NOMO-1 treated with dmso at 0.1 percent for 144 hours (cell line): Measurements from ENCODE around the gene C1orf159.
"Not testable (repeated sequence)": the region's sequence is repeated elsewhere in the genome, so short reads cannot be mapped to it uniquely, and the experiment has no call there.

Experiments used
- DNase-seq: peaks from one replicate; lab custom pipeline; 2025; ENCODE audit not compliant: unreplicated experiment; lab: John Stamatoyannopoulos, UW

The C1orf159 gene

DNA sequence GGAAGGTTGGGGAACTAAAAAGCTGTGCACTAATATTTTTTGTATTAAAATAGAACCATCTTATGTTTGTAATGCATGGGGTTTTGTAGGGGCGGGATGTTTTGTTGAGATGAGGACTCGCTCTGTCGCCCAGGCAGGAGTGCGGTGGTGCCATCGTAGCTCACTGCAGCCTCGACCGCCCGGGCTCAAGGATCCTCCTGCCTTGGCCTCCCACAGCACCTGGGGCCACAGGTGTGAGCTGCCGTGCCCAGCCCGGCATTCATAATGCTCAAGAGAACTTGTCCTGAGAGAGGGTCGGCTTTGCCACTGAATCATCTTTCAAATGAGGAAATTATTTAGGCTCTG is 3.0 kb upstream of the C1orf159 start:
- DNase-seq = no peak

DNA sequence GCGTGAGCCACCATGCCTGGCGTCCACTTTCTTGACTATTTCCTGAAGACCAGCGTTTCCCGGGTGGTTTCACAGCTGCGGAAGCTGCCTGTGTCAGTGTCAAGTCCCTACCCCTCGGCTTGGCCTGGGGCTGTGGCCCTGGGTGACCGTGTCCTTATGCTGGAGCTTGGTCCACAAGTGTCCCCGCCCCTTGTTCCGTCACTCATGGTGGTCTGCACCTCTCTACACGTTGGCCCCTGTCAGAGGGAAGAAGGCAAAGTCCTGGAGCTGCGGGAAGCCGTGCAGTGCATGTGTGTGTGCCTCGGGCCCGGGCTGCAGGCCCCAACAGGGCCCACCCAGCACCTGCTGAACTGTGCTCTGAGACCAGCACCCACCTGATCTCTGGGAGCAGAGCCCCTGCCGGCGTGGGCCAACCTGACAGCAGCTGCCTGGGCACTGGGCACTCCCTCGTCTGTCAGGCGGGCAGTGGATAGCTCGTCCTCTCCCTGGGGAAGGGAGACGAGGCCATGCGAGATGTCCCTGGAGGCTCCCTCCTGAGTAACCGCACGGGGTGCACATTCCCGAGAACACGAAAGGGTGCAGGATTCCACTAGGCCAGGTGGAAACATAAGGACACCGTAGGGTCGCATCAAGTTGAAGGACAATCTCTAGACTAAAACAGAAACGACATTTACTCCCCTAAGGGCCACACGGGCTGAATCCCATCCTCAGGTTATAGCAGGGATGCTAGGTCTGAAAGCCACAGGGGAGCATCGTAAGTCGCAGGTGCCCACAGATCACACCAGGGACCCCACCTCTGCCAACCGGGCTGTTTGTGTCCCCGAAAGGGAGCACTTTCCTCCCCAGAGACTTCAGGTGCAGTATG is 2.4 kb upstream of the C1orf159 start:
- DNase-seq = no peak

DNA sequence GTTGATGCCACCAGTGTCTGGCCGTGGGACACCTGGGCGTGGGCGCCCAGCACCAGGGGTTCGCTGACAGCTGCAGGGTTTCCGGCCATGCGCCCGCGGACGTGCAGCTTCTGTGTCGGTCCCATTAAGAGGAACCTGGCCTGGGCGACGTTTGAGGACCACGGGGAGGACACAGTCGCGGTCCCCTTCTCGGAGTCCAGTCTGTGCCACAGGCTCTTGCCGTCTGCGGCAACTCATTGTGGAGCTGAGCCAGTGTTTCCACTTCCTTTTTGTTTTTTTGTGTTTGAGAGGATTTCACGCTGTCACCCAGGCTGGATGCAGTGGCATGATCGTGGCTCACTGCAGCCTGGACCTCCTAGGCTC is 1.6 kb upstream of the C1orf159 start:
- DNase-seq = no peak

DNA sequence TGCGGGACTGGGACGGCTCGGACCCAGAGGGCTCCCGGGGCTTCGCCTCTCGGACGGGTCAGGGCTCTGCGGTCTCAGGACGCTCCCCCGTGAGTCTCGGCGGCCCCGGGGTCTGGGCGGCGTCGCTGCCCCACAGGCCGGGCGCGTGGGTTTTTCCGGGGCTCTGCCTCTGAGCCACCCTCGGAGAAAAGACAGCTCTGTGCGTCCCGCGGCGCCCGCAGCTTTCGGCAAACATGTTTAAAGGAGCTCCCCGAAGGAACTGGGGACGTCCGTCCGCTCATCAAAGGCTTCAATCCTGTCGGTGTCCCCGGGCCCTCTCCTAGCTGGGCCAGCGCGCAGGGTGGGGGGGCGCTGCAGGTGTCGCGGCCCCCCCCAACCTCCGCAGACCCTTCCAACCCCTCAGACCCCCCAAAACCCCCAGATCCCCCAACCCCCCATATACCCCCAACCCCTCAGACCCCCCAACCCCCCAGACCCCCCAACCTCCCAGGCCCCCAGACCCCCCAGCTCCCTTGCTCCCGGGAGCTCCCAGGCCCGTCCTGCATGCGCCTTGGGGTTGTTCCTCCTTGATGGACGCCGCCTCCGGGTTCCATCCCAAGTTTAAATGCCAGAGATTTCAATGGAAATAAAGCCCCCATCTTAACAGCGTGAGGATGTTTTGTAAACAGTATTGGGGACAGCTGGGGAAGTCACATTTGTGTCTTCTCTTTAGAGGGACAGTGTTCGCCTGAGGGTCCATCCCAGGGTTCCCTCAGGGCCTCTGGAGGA is 996 bp upstream of the C1orf159 start:
- no peak for DNase-seq

DNA sequence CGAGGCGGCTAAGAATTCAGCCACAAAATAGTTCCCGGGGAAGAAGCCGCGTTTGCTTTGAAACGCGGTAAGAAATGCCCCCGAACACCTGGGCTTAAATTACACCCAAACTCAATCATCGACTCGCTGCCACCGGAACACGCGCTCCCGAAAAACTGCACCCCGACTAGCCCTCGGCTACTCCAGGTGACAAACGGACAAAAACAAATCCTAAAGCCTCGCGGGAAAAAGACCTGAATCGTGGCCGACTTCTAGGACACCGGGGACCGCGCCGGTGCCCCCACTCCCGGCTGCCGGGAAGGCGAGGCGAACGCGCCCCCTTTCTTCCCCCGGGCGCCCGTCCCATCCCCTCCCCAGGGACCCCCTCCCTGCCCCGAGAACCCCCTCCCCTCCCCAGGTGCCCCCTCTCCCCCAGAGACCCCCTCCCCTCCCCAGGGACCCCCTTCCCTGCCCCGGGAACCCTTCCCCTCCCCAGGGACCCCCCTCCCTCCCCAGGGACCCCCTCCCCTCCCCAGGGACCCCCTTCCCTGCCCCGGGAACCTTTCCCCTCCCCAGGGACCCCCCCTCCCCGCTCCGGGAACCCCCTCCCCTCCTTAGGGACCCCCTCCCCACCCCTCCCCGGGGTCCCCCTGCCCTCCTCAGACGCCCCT is 628 bp downstream of the C1orf159 start:
- no peak for DNase-seq

DNA sequence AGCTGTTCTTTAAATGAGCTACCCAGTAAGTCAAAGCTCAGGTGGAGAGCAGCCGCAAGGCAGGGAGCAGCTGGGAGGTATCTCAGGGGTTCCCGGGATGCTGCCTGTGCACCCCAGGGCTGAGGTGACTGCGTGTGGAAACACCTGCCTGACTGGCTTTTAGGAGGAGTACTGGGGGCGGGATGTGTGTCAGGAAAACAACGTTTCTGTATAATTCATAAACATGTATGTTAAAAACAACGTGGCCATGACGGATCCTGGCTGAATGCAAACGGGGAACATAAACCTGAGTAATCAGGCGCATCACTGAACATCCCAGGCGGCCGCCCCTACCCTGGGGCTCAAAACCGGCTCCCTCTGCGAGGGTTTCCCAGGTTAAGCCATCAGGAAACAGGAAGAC is 1.5 kb downstream of the C1orf159 start:
- no peak for DNase-seq

DNA sequence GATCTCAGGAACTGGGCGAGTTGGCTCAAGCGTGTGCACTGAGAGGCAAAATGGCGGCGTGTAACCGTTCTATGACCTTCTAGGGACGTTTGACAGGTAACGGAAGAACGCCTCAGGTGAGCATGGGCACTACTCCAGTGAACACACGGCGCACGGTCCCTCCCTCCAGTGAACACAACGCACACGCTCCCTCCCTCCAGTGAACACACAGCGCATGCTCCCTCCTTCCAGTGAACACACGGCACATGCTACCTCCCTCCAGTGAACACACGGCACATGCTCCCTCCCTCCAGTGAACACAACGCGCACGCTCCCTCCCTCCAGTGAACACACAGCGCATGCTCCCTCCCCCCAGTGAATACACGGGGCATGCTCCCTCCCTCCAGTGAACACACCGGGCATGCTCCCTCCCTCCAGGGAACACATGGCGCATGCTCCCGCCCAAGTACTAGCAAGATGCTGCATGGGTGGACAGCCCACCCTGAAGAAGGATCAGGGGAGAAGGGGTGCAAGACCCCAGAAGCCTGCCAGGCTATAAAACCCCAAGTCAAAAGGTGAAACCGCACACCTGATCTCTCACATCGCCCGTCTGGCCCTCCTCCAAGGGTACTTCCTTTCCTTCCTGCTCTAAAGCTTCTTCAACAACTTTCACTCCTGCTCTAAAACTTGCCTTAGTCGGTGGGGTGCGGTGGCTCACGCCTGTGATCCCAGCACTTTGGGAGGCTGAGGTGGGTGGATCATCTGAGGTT is 3.5 kb downstream of the C1orf159 start:
- DNase-seq = no peak

DNA sequence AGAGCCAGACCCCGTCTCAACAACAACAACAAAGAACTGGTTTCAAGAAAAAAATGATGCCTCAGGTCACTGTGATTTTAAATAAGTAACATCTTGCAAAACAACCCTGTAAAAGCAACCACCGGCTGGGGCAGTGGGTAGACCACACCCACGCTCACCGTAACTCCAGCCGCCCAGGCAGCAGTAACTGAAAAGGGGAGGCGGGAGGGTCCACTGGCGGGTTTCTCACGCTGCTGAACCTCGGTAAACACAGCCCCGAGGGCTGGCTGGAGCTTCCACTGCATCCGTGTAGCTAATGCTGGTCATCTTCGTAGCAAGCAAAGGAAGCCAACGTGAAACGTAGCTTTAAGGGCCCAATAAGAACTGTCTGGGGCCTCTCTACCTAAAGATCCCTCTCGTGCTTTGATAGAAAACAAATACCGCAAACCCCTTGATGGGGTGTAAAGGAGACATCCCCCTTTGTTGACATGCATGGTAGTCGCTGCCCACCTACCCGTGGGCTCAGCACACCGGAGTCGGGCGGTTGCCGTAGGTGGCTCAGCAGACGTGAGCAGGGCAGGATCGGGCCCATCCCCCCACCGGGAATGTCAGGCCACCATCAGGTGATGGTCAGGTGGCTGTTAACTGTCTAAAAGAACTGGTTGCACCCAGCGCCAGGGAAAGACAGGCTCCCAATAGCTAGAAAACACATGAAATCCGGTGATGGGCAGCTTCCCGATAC is 4.2 kb downstream of the C1orf159 start:
- no peak for DNase-seq

DNA sequence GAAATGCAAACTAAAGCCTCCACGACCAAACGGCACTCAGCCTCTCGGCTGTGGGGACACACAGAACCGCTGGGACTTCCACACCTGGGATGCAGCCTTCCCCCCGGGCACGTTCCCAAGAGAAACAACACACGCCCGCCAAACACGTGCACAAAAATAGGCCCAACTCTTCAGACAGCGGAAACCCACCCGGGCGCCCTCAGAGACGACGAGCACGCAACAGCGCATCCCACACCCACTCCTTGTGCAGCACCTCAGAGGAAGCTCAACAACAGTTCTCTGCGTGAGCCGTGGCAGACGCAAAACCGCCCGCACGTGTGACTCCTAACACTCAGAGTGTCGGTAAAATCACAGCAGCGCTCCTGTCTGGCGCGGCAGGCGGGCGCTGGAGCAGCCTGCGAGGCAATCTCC is 5.3 kb downstream of the C1orf159 start:
- no peak for DNase-seq

DNA sequence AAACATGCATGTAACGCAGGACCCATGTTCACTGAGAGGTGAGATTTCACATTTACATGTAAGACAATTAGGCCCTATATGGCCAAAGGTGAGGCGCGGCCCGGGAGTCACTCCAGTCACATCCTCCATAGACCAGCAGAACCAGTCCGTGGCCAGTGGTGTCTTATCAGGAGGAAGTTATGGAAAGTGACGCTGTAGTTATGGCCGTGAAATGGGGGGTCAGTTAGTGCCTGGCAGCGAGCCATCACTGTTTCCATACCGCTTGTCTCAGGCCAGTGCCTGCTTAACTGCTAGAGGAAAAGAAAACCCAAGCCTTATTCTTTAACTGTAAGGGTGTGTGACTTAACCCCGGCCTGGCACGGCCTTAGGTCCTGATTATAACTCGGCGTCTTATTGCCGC is 6.1 kb downstream of the C1orf159 start:
- no peak for DNase-seq

DNA sequence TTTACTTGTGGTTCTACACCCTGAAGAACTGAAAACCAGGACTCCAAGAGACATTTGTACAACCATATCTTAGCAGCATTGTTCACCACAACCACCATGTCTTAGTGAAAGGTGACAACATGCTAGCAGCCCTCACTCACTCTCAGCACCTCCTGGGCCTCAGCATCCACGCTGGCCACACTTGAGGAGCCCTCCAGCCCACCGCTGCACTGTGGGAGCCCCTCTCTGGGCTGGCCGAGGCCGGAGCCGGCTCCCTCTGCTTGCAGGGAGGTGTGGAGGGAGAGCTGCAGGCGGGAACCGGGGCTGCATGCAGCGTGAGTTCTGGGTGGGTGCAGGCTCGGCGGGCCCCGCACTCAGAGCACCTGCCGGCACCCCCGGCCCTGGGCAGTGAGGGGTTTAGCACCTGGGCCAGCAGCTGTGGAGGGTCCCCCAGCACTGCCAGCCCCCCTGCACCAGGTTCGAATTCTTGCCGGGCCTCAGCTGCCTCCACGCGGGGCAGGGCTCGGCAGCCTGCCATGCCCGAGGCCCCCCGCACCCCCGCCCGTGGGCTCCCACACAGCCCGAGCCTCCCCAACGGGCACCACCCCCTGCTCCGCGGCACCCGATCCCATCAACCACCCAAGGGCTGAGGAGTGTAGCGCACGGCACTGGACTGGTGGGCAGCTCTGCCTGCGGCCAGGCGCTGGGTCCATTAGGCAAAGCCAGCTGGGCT is 9.2 kb downstream of the C1orf159 start:
- no peak for DNase-seq

DNA sequence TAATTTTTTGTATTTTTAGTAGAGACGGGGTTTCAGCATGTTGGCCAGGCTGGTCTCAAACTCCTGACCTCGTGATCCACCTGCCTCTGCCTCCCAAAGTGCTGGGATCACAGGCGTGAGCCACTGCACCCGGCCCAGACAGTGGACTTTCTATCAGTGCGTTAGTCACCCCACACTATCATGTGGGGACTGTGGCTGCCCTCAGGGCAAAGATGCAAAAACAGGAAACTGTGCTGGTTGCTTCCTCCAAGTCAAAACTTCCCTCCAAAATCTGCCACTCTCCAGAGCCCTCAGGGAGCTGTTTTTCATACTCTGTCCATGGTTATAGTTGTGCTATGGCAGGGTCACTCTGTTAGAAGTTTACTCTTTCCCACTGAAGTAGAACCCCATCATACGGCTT is 11.7 kb downstream of the C1orf159 start:
- not testable (repeated sequence) for DNase-seq

DNA sequence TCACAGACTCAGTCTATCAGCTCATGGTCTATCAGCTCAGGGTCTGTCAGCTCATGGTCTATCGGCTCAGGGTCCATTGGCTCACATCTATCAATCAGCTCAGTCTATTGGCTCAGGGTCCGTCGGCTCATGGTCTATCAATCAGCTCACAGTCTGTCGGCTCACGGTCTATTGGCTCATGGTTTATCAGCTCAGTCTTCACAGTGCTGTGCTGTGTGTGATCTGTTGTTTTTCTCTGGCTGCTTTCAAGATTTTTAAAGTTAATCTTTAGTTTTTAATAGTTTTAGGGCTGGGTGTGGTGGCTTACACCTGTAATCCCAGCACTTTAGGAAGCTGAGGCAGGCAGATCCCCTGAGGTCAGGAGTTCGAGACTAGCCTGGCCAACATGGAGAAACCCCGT is 14.4 kb downstream of the C1orf159 start:
- no peak for DNase-seq

DNA sequence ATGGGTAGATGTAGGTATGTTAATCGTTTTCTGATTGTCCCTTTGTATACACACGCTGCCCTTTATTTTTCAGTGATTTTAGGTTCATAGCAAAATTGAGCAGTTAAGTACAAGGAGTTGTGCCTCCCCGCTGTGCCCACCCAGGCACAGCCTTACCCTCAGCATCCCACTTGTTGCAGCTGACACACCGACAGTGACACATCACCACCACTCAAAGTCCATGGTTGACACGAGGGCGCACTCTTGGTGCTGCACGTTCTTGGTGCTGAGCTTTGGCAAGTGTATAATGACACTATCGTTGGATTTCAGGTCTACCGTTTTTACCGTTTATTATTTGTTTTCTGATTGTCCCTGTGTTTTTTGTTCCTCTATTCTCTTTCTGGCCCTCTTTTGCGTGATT is 15.6 kb downstream of the C1orf159 start:
- DNase-seq = no peak

DNA sequence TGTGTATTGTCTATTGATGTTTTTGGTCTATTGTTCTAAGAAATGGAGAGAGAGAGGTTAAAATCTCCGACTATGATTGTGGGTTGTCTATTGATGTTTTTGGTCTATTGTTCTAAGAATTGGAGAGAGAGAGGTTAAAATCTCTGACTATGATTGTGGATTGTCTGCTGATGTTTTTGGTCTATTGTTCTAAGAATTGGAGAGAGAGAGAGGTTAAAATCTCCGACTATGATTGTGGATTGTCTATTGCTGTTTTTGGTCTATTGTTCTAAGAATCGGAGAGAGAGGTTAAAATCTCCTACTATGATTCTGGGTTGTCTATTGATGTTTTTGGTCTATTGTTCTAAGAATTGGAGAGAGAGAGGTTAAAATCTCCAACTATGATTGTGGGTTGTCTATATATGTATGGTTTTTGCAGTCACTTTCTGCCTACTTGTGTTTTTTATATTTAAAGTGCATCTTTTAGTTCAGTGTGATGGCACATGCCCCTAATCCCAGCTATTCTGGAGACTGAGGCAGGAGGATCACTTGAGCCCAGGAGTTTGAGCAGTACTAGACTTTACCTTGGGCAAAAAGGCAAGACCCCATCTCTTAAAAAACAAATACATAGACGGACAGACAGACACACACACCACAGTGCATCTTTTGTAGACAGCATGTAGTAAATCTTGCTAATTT is 16.2 kb downstream of the C1orf159 start:
- DNase-seq = no peak

DNA sequence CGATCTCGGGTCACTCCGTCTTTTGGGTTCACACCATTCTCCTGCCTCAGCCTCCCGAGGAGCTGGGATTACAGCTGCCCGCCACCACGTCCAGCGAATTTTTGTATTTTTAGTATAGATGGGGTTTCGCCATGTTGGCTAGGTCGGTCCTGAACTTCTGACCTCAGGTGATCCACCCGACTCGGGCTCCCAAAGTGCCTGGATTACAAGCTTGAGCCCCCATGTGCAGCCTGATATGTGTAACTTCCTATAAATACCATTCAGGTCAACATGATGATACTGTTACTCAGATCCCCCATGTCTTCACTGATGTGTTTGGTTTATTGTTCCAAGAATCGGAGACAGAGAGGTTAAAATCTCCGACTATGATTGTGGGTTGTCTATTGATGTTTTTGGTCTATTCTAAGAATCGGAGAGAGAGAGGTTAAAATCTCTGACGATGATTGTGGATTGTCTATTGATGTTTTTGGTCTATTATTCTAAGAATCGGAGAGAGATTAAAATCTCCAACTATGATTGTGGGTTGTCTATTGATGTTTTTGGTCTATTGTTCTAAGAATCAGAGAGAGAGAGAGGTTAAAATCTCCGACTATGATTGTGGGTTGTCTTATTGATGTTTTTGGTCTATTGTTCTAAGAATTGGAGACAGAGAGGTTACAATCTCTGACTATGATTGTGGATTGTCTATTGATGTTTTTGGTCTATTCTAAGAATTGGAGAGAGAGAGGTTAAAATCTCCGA is 17.0 kb downstream of the C1orf159 start:
- no peak for DNase-seq

DNA sequence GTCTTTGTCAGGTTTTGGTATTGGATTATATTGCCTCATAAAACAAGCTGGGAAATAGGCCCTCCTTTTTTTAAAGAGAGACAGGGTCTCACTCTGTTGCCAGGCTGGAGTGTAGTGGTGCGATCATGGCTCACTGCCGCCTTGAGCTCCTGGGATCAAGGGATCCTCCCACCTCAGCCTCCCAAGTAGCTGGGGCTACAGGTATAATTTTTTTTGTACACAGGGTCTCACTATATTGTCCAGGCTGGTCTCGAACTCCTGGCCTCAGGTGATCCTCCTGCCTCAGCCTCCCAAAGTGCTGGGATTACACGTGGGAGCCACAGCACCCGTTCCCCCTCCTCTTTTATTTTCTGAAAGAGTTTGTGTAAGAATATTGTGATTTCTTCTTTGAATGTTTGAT is 19.8 kb downstream of the C1orf159 start:
- DNase-seq = not testable (repeated sequence)

DNA sequence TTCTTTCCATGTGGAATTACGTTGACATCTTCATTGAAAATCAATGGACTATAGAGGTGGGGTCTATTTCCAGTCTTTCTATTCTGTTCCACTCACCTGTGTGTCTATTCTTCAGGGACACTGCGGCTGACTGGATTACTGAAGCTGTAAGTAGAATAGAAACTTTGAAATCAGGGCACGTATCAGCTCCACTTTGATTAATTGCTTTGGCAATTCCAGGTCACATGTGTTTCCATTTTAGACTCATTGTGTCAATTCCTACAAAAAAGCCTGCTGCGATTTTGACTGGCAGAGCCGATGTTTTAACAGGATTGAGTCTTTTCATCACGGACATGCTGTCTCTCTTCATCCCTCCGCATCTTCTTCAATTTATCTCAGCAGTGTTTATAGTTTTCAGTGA is 20.9 kb downstream of the C1orf159 start:
- DNase-seq = no peak

DNA sequence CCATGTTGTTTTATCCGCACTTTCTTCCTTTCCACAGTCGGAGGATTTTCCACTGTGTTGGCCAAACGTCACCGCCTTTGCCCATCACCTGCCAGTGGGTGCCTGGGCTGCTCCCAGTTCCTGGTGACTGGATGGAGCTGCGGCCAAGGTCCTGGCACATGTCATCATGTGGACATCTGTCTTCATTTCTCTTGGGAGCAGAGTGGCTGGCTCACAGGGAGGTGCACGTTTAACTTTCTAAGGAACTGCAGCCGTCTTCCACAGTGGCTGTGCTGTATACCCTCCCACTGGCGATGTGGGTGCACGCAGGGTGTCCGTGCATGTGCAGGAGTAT is 22.3 kb downstream of the C1orf159 start:
- no peak for DNase-seq
